Measurements from ENCODE around the gene EGLN1.

GRCh38 chr1:231357831-231358354, 64.2 kb downstream of the EGLN1 start:
- TF ChIP-seq CTCF (IDR thresholded peaks at IDR 0.05) (peak; percentile 61 to 95 (median 88)), POLR2A (IDR thresholded peaks at IDR 0.05) (no peak)
